HCT116 (cell line): ENCODE results near the gene FYCO1. TPM values are rescaled to one million over a fixed set of nuclear protein-coding genes. Genes with fewer than 3 reads are reported as not detected.

Experiments
- ATAC-seq: fragments of 200-7000 bp; cut with Tn5 transposase; 2 replicates; pipeline ENCODE4 v1.9.1; 2020; ENCODE audit warnings: mild to moderate bottlenecking, moderate library complexity
- BruUV-seq: library from RNA; stranded (reverse); fragments of 400-500 nt; replicated peaks from 2 replicates; lab custom pipeline; 2021; lab: Mats Ljungman, UMichigan
- CTCF ChIA-PET: fragments of 300-600 bp; sonication (Branson Sonifier 250); formaldehyde crosslinking; loops from one replicate; lab custom pipeline; 2021; ENCODE audit warnings: antibody characterized with exemption; lab: Charles Lee
- POLR2A ChIA-PET: fragments of 300-600, 350-600 bp; sonication (Branson Sonifier 250); formaldehyde crosslinking; loops from one replicate; lab custom pipeline; 2021; ENCODE audit warnings: antibody characterized with exemption; lab: Charles Lee
- RAD21 ChIA-PET, 2 experiments: fragments of 300-600 bp; sonication (Branson Sonifier 250); formaldehyde crosslinking; loops; one replicate each; lab custom pipeline; 2023; ENCODE audit warnings: low total read pairs in 2 of 2; ENCODE audit not compliant: uncharacterized antibody in 2 of 2, unreplicated experiment in 2 of 2, low non-redundant PET in 1 of 2; lab: Charles Lee
- DNase-seq: peaks from one replicate; pipeline ENCODE4 v3.0.0-alpha.2; 2010; ENCODE audit warnings: low read depth, low spot score
- H2AFZ ChIP-seq: fragments of 200-600 bp; shearing (Covaris generic), sonication (generic); 2 replicates; pipeline ENCODE4 v1.6.1; 2017; ENCODE audit warnings: low read depth, mixed run types, mixed read lengths, antibody characterized with exemption, low read length; ENCODE audit not compliant: poor library complexity, severe bottlenecking
- H3K27ac ChIP-seq: 2 replicates; pipeline ENCODE4 v1.5.1; 2012; ENCODE audit warnings: low read depth, low read length
- H3K27me3 ChIP-seq: fragments of 200-600 bp; sonication (generic); 2 replicates; pipeline ENCODE4 v1.6.1; 2016; ENCODE audit warnings: mixed run types, low read length, mixed read lengths; ENCODE audit not compliant: insufficient read depth
- H3K36me3 ChIP-seq, 2 experiments: fragments of 200-500 bp in 1 of 2; fragments of 200-600 bp in 1 of 2; sonication (Bioruptor generic) in 1 of 2; sonication (generic) in 1 of 2; 2 replicates each; pipeline versions ENCODE4 v1.5.1 to v1.6.1; 2014 to 2016; ENCODE audit warnings: low read length in 2 of 2, inconsistent platforms in 1 of 2, mixed read lengths in 1 of 2, mixed run types in 1 of 2; ENCODE audit not compliant: insufficient read depth in 2 of 2, control insufficient read depth in 1 of 2
- H3K4me1 ChIP-seq, 2 experiments: fragments of 200-600 bp in 1 of 2; sonication (generic) in 1 of 2; 2 replicates each; pipeline versions ENCODE4 v1.5.1 to v1.6.1; 2012 to 2017; ENCODE audit warnings: low read length in 2 of 2, inconsistent platforms in 1 of 2, mild to moderate bottlenecking in 1 of 2, mixed read lengths in 1 of 2, mixed run types in 1 of 2, moderate library complexity in 1 of 2; ENCODE audit not compliant: insufficient read depth in 2 of 2, control insufficient read depth in 1 of 2
- H3K4me2 ChIP-seq: fragments of 200-600 bp; sonication (generic); 2 replicates; pipeline ENCODE4 v1.6.1; 2017; ENCODE audit warnings: mixed run types, low read length, mixed read lengths
- H3K4me3 ChIP-seq, 2 experiments: fragments of 200-600 bp in 1 of 2; sonication (generic) in 1 of 2; replicated peaks in 1 of 2; 2 replicates each; pipeline ENCODE4 v1.5.1; 2011 to 2016; ENCODE audit warnings: low read length in 2 of 2, control low read depth in 1 of 2, low read depth in 1 of 2, mild to moderate bottlenecking in 1 of 2, mixed read lengths in 1 of 2, mixed run types in 1 of 2
- H3K79me2 ChIP-seq: fragments of 200-600 bp; sonication (generic); 2 replicates; pipeline ENCODE4 v1.6.1; 2017; ENCODE audit warnings: mild to moderate bottlenecking, mixed run types, low read length, moderate library complexity, mixed read lengths; ENCODE audit not compliant: insufficient read depth
- H3K9ac ChIP-seq: fragments of 200-600 bp; sonication (generic); 2 replicates; pipeline ENCODE4 v1.6.1; 2016; ENCODE audit warnings: low read length, mixed read lengths
- H3K9me2 ChIP-seq: fragments of 200-600 bp; sonication (generic), shearing (Covaris generic); 2 replicates; pipeline ENCODE4 v1.6.1; 2017; ENCODE audit warnings: mixed run types, mild to moderate bottlenecking, moderate library complexity; ENCODE audit not compliant: insufficient read depth
- H3K9me3 ChIP-seq, 2 experiments: fragments of 200-500 bp in 1 of 2; fragments of 200-600 bp in 1 of 2; sonication (Bioruptor generic) in 1 of 2; sonication (generic) in 1 of 2; 2 replicates each; pipeline ENCODE4 v1.6.1; 2014 to 2017; ENCODE audit warnings: low read length in 2 of 2, mixed read lengths in 2 of 2, inconsistent platforms in 1 of 2, low read depth in 1 of 2, mild to moderate bottlenecking in 1 of 2, mixed run types in 1 of 2, moderate library complexity in 1 of 2; ENCODE audit not compliant: control insufficient read depth in 1 of 2, insufficient read depth in 1 of 2
- H4K20me1 ChIP-seq: fragments of 200-600 bp; sonication (generic), shearing (Covaris generic); 2 replicates; pipeline ENCODE4 v1.6.1; 2017; ENCODE audit warnings: mixed run types, mild to moderate bottlenecking, moderate library complexity; ENCODE audit not compliant: insufficient read depth
- EZH2 ChIP-seq: fragments of 200-600 bp; sonication (generic); IDR thresholded peaks from 2 replicates; pipeline ENCODE4 v1.6.1; 2017; ENCODE audit warnings: antibody characterized with exemption, mixed run types
- RAD21 ChIP-seq: IDR thresholded peaks from 2 replicates; pipeline ENCODE4 v1.6.1; 2012; ENCODE audit warnings: low read depth, mild to moderate bottlenecking
- YY1 ChIP-seq: IDR thresholded peaks from 2 replicates; pipeline ENCODE4 v1.6.1; 2011; ENCODE audit warnings: low read length, low read depth, moderate library complexity, mild to moderate bottlenecking; ENCODE audit not compliant: insufficient replicate concordance; ENCODE audit errors: extremely low read depth
- ZFX ChIP-seq: fragments of 450-650 bp; IDR thresholded peaks from 2 replicates; pipeline ENCODE4 v1.6.1; 2017
- ZNF274 ChIP-seq: fragments of 200-500 bp; sonication (Bioruptor generic); IDR thresholded peaks from 2 replicates; pipeline ENCODE4 v1.6.1; 2014; ENCODE audit warnings: mild to moderate bottlenecking, low read depth, low read length, inconsistent platforms
- intact Hi-C: fragments of 100-400 bp; cut with micrococcal nuclease; formaldehyde crosslinking; loops from 2 replicates; pipeline ENCODE4 v1.10.0; 2022
- total RNA-seq: library from RNA; stranded (reverse); gene quantifications from one replicate; pipeline ENCODE4 v1.2.1, GENCODE V29; 2021; ENCODE audit not compliant: unreplicated experiment
- TF ChIP-seq, protein P1 (sequence below): IDR thresholded peaks from 2 replicates; pipeline ENCODE4 v1.6.1; 2012
- TF ChIP-seq, protein P2 (sequence below), 3 experiments: fragments of 200-600 bp in 1 of 3; sonication (generic) in 1 of 3; IDR thresholded peaks in 2 of 3; conservative IDR thresholded peaks in 1 of 3; 2 replicates each; pipeline ENCODE4 v1.5.1; 2012 to 2017; ENCODE audit warnings: low read depth in 2 of 3, low read length in 2 of 3, antibody characterized with exemption in 1 of 3, borderline replicate concordance in 1 of 3, control low read depth in 1 of 3, mild to moderate bottlenecking in 1 of 3, mixed read lengths in 1 of 3, mixed run types in 1 of 3, moderate library complexity in 1 of 3; ENCODE audit not compliant: insufficient read depth in 1 of 3
- TF ChIP-seq, protein P3 (sequence below): IDR thresholded peaks from 2 replicates; pipeline ENCODE4 v1.6.1; 2012

FYCO1 gene
- total RNA-seq, 1 experiment from 2014 or later: 15.8 TPM

DNA sequence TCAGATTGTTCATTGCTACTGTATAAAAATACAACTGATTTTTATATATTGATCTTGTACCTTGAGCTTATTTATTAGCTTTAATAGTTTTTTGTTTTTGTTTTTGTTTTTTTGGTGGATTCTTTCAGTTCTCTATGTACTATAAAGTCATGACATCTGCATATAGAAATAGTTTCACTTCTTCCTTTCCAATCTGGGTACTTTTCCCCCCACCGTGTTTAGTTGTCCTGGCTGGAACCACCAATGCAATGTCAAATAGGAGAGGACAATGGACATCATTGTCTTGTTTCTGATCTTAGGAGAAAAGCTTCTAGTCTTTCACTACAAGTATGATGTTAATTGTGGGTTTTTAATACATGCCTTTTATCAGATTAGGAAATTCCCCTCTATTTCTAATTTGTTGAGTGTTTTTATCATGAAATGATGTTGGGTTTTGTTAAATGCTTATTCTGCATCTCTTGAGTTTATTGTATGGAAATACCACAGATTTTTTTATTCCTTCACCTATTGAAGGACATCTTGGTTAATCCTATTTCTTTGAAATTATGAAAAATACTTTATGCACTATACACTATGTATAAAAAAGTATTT, 34.4 kb upstream of the FYCO1 start:
- H3K36me3 ChIP-seq: no peaks in the 10 kb centered on the region
- DNase-seq: no peak
- no peaks in the 10 kb centered on the region for H3K9me2 ChIP-seq
- H3K79me2 ChIP-seq: no peaks in the 10 kb centered on the region
- no peaks in the 10 kb centered on the region for H3K4me1 ChIP-seq
- BruUV-seq: no TSS peak
- no peak overlapping the region for H3K9ac ChIP-seq
- no peak overlapping the region for H3K4me3 ChIP-seq
- POLR2A ChIA-PET: no interaction called here
- RAD21 ChIA-PET: no interaction called here
- no peaks in the 10 kb centered on the region for H3K27me3 ChIP-seq
- TF ChIP-seq ZNF274 (no peak), YY1 (no peak), EZH2 (no peak), ZFX (no peak), RAD21 (no peak)
- TF ChIP-seq, protein P1, sequence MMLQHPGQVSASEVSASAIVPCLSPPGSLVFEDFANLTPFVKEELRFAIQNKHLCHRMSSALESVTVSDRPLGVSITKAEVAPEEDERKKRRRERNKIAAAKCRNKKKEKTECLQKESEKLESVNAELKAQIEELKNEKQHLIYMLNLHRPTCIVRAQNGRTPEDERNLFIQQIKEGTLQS: no peak
- TF ChIP-seq, protein P2, sequence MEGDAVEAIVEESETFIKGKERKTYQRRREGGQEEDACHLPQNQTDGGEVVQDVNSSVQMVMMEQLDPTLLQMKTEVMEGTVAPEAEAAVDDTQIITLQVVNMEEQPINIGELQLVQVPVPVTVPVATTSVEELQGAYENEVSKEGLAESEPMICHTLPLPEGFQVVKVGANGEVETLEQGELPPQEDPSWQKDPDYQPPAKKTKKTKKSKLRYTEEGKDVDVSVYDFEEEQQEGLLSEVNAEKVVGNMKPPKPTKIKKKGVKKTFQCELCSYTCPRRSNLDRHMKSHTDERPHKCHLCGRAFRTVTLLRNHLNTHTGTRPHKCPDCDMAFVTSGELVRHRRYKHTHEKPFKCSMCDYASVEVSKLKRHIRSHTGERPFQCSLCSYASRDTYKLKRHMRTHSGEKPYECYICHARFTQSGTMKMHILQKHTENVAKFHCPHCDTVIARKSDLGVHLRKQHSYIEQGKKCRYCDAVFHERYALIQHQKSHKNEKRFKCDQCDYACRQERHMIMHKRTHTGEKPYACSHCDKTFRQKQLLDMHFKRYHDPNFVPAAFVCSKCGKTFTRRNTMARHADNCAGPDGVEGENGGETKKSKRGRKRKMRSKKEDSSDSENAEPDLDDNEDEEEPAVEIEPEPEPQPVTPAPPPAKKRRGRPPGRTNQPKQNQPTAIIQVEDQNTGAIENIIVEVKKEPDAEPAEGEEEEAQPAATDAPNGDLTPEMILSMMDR (IDR thresholded peaks at IDR 0.05 in 2 of 3, conservative IDR thresholded peaks at IDR 0.05 in 1 of 3; ENCODE audit: borderline replicate concordance in 1 of 3, insufficient read depth in 1 of 3, low read depth in 2 of 3, low read length in 2 of 3): no peak
- TF ChIP-seq, protein P3, sequence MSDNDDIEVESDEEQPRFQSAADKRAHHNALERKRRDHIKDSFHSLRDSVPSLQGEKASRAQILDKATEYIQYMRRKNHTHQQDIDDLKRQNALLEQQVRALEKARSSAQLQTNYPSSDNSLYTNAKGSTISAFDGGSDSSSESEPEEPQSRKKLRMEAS: no peak
- no peak overlapping the region for H3K4me2 ChIP-seq
- no peaks in the 10 kb centered on the region for H4K20me1 ChIP-seq
- H3K27ac ChIP-seq: no peak overlapping the region
- H3K9me3 ChIP-seq: peaks cover 8 to 9% of the 10 kb centered on the region in 2 experiments; a peak in 2 of 4 replicates
- H2AFZ ChIP-seq: no peak overlapping the region
- intact Hi-C loops: no loop called here
- CTCF ChIA-PET: no interaction called here
- ATAC-seq: no peak
